Activated T-cell treated with anti-CD3 and anti-CD28 coated beads, Interleukin-2, amount 50 U/mL, for 72 hours (primary cell): Measurements from ENCODE around the gene PIK3R6. TPM values are rescaled to one million over a fixed set of nuclear protein-coding genes. Genes with fewer than 3 reads are reported as not detected.

ENCODE experiments used
- ATAC-seq, 2 donors: fragments of 150-1000 bp; cut with Tn5 transposase; replicated peaks in 1 of 2; 2 replicates each; pipeline ENCODE4 v1.10.0; 2021; ENCODE audit warnings: moderate library complexity in 2 of 2, mild to moderate bottlenecking in 1 of 2
- DNase-seq, 2 donors: peaks; one replicate each; pipeline ENCODE4 v3.0.0; 2021 to 2022; ENCODE audit warnings: mixed read lengths in 1 of 2
- H3K27ac Mint-ChIP-seq: one replicate; pipeline ENCODE4 v1.8.0; 2022; ENCODE audit warnings: mild to moderate bottlenecking, moderate library complexity, mixed read lengths
- H3K27me3 Mint-ChIP-seq: one replicate; pipeline ENCODE4 v1.8.0; 2022; ENCODE audit warnings: low read depth, mixed read lengths
- H3K36me3 Mint-ChIP-seq, 2 donors: one replicate each; pipeline ENCODE4 v1.8.0; 2022; ENCODE audit warnings: mixed read lengths in 2 of 2, mild to moderate bottlenecking in 1 of 2; ENCODE audit not compliant: insufficient read depth in 2 of 2
- H3K4me1 Mint-ChIP-seq: one replicate; pipeline ENCODE4 v1.8.0; 2022; ENCODE audit warnings: low read depth, mixed read lengths
- H3K4me3 Mint-ChIP-seq, 2 donors: one replicate each; pipeline ENCODE4 v1.8.0; 2022; ENCODE audit warnings: mild to moderate bottlenecking in 2 of 2, mixed read lengths in 2 of 2, moderate library complexity in 2 of 2
- H3K9me3 Mint-ChIP-seq, 2 donors: one replicate each; pipeline ENCODE4 v1.8.0; 2022; ENCODE audit warnings: mixed read lengths in 2 of 2
- total RNA-seq, 2 donors: library from RNA; stranded (reverse); gene quantifications; one replicate each; pipeline ENCODE4 v1.2.3, GENCODE V29; 2022

The PIK3R6 gene
- 1 to 10 TPM in 1 of 2 donors, under 1 TPM in 1; 0.99 to 2.6 TPM for total RNA-seq

- H3K36me3 Mint-ChIP-seq = no peaks in the 10 kb centered on the region
- H3K27me3 Mint-ChIP-seq = no peaks in the 10 kb centered on the region
- H3K4me1 Mint-ChIP-seq = peaks cover 31% of the 10 kb centered on the region
- H3K9me3 Mint-ChIP-seq = no peaks in the 10 kb centered on the region
- peak within 1 kb of the TSS; percentile 65 to 76 for H3K4me3 Mint-ChIP-seq
- peak; percentile 29 to 30 for ATAC-seq
- DNase-seq = no peak
- peak within 1 kb of the TSS; percentile 35 for H3K27ac Mint-ChIP-seq
Observed at GRCh38 chr17:8867361-8867981, at the start of gene PIK3R6. Gene PIK3R6, minus strand, starts transcription at chr17:8867674. Its CDS starts 17,880 bp downstream, at chr17:8849794.

- no peak for DNase-seq
- H3K4me1 Mint-ChIP-seq = peaks cover 50% of the 10 kb centered on the region
- H3K27me3 Mint-ChIP-seq = no peaks in the 10 kb centered on the region
- H3K36me3 Mint-ChIP-seq = peaks cover 9 to 17% of the 10 kb centered on the region in 2 donors
- H3K9me3 Mint-ChIP-seq = no peaks in the 10 kb centered on the region
- peak overlapping the region in 1 of 2 donors; percentile 32 for H3K4me3 Mint-ChIP-seq
- ATAC-seq = no peak
- no peak overlapping the region for H3K27ac Mint-ChIP-seq
Observed at GRCh38 chr17:8916466-8916865, 49.0 kb upstream of the PIK3R6 start.

- no peaks in the 10 kb centered on the region for H3K9me3 Mint-ChIP-seq
- H3K36me3 Mint-ChIP-seq = peaks cover 11 to 16% of the 10 kb centered on the region in 2 donors
- H3K4me1 Mint-ChIP-seq = peaks cover 48% of the 10 kb centered on the region
- H3K4me3 Mint-ChIP-seq = no peak overlapping the region
- H3K27ac Mint-ChIP-seq = peak overlapping the region; percentile 1
- DNase-seq (no peak), ATAC-seq (no peak)
- no peaks in the 10 kb centered on the region for H3K27me3 Mint-ChIP-seq
Observed at GRCh38 chr17:8914554-8914953, 47.1 kb upstream of the PIK3R6 start.

GRCh38 chr17:8913879-8914278 is 46.4 kb upstream of the PIK3R6 start:
- no peak for DNase-seq
- Mint-ChIP-seq H3K27ac (no peak overlapping the region), H3K4me3 (no peak overlapping the region), H3K9me3 (no peaks in the 10 kb centered on the region), H3K4me1 (peaks cover 45% of the 10 kb centered on the region), H3K27me3 (no peaks in the 10 kb centered on the region), H3K36me3 (peaks cover 9 to 15% of the 10 kb centered on the region in 2 donors)
- no peak for ATAC-seq

- Mint-ChIP-seq H3K4me3 (no peak overlapping the region), H3K27ac (no peak overlapping the region), H3K4me1 (peaks cover 51% of the 10 kb centered on the region), H3K27me3 (no peaks in the 10 kb centered on the region), H3K36me3 (peaks cover 12 to 16% of the 10 kb centered on the region in 2 donors), H3K9me3 (no peaks in the 10 kb centered on the region)
- ATAC-seq (no peak), DNase-seq (no peak)
Observed at GRCh38 chr17:8913091-8913490, 45.6 kb upstream of the PIK3R6 start.

GRCh38 chr17:8912084-8912981 is 44.9 kb upstream of the PIK3R6 start:
- Mint-ChIP-seq H3K27me3 (no peaks in the 10 kb centered on the region), H3K36me3 (peaks cover 9 to 14% of the 10 kb centered on the region in 2 donors), H3K4me1 (peaks cover 51% of the 10 kb centered on the region), H3K4me3 (no peak overlapping the region), H3K27ac (peak overlapping the region; percentile 4), H3K9me3 (no peaks in the 10 kb centered on the region)
- DNase-seq = no peak
- no peak for ATAC-seq

GRCh38 chr17:8910969-8911604 is 43.6 kb upstream of the PIK3R6 start:
- no peaks in the 10 kb centered on the region for H3K9me3 Mint-ChIP-seq
- no peak for DNase-seq
- H3K36me3 Mint-ChIP-seq = peaks cover 6 to 10% of the 10 kb centered on the region in 2 donors
- peaks cover 41% of the 10 kb centered on the region for H3K4me1 Mint-ChIP-seq
- H3K27ac Mint-ChIP-seq = no peak overlapping the region
- no peaks in the 10 kb centered on the region for H3K27me3 Mint-ChIP-seq
- ATAC-seq = no peak
- H3K4me3 Mint-ChIP-seq = no peak overlapping the region

- H3K4me1 Mint-ChIP-seq = peaks cover 38% of the 10 kb centered on the region
- H3K27ac Mint-ChIP-seq = no peak overlapping the region
- no peaks in the 10 kb centered on the region for H3K9me3 Mint-ChIP-seq
- H3K27me3 Mint-ChIP-seq = no peaks in the 10 kb centered on the region
- H3K36me3 Mint-ChIP-seq = peaks cover 7 to 13% of the 10 kb centered on the region in 2 donors
- ATAC-seq (no peak), DNase-seq (no peak)
- no peak overlapping the region for H3K4me3 Mint-ChIP-seq
Observed at GRCh38 chr17:8909586-8910270, 42.3 kb upstream of the PIK3R6 start.

- ATAC-seq = no peak
- H3K36me3 Mint-ChIP-seq = peaks cover 14 to 31% of the 10 kb centered on the region in 2 donors
Observed at GRCh38 chr17:8905331-8905730, 37.9 kb upstream of the PIK3R6 start.

GRCh38 chr17:8904686-8905085 is 37.2 kb upstream of the PIK3R6 start:
- no peak for DNase-seq
- H3K4me1 Mint-ChIP-seq = peaks cover 52% of the 10 kb centered on the region
- H3K27ac Mint-ChIP-seq = peak overlapping the region; percentile 1
- H3K27me3 Mint-ChIP-seq = no peaks in the 10 kb centered on the region
- no peak for ATAC-seq
- peaks cover 13 to 31% of the 10 kb centered on the region in 2 donors for H3K36me3 Mint-ChIP-seq
- no peak overlapping the region for H3K4me3 Mint-ChIP-seq
- H3K9me3 Mint-ChIP-seq = no peaks in the 10 kb centered on the region

More at GRCh38 chr17:8905331-8905730, 37.9 kb upstream of the PIK3R6 start:
- no peak overlapping the region for H3K27ac Mint-ChIP-seq
- no peak overlapping the region for H3K4me3 Mint-ChIP-seq
- no peak for DNase-seq
- no peaks in the 10 kb centered on the region for H3K27me3 Mint-ChIP-seq
- no peaks in the 10 kb centered on the region for H3K9me3 Mint-ChIP-seq
- peaks cover 52% of the 10 kb centered on the region for H3K4me1 Mint-ChIP-seq

GRCh38 chr17:8904201-8904600 is 36.7 kb upstream of the PIK3R6 start:
- ATAC-seq (no peak), DNase-seq (no peak)
- Mint-ChIP-seq H3K4me3 (no peak overlapping the region), H3K36me3 (peaks cover 11 to 31% of the 10 kb centered on the region in 2 donors), H3K4me1 (peaks cover 54% of the 10 kb centered on the region), H3K27me3 (no peaks in the 10 kb centered on the region), H3K27ac (no peak overlapping the region), H3K9me3 (no peaks in the 10 kb centered on the region)

GRCh38 chr17:8900626-8901585 is 33.4 kb upstream of the PIK3R6 start:
- H3K4me1 Mint-ChIP-seq = peaks cover 77% of the 10 kb centered on the region
- H3K36me3 Mint-ChIP-seq = peaks cover 13 to 33% of the 10 kb centered on the region in 2 donors
- no peak overlapping the region for H3K27ac Mint-ChIP-seq
- H3K4me3 Mint-ChIP-seq = peak overlapping the region; percentile 26 to 60
- ATAC-seq (peak in 1 of 2 donors; percentile 40), DNase-seq (peak in 1 of 2 donors; percentile 53)
- no peaks in the 10 kb centered on the region for H3K27me3 Mint-ChIP-seq
- H3K9me3 Mint-ChIP-seq = no peaks in the 10 kb centered on the region
